Measurements from ENCODE around the gene RAB40C.

RAB40C gene

DNA sequence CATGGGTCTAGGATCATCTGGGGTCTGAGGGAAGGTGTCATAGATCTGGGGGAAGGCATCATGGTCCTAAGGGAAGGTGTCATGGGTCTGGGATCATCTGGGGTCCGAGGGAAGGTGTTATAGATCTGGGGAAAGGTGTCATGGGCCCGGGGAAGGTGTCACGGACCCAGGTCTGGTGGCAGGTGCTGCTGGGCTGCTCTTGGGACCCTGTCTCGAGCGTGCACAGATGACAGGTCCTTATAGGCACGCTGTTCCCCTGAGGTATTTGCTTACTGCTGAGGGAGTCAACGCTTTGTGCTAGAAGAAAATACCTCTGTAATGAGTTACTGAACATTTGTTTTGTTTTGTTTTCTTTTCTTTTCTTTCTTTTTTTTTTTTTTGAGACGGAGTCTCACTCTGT is 1.4 kb downstream of the RAB40C start:
- TF ChIP-seq, protein P1, sequence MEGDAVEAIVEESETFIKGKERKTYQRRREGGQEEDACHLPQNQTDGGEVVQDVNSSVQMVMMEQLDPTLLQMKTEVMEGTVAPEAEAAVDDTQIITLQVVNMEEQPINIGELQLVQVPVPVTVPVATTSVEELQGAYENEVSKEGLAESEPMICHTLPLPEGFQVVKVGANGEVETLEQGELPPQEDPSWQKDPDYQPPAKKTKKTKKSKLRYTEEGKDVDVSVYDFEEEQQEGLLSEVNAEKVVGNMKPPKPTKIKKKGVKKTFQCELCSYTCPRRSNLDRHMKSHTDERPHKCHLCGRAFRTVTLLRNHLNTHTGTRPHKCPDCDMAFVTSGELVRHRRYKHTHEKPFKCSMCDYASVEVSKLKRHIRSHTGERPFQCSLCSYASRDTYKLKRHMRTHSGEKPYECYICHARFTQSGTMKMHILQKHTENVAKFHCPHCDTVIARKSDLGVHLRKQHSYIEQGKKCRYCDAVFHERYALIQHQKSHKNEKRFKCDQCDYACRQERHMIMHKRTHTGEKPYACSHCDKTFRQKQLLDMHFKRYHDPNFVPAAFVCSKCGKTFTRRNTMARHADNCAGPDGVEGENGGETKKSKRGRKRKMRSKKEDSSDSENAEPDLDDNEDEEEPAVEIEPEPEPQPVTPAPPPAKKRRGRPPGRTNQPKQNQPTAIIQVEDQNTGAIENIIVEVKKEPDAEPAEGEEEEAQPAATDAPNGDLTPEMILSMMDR (IDR thresholded peaks at IDR 0.05; ENCODE audit: extremely low read depth, insufficient read depth, missing control alignments), result no peak
- no peak for DNase-seq (ENCODE audit: low spot score)
- in situ Hi-C loops (cut with MboI; ENCODE audit: low pct_unique_long_range_greater_than_20kb, low sequenced_read_pairs, unreplicated experiment), result no loop called here

DNA sequence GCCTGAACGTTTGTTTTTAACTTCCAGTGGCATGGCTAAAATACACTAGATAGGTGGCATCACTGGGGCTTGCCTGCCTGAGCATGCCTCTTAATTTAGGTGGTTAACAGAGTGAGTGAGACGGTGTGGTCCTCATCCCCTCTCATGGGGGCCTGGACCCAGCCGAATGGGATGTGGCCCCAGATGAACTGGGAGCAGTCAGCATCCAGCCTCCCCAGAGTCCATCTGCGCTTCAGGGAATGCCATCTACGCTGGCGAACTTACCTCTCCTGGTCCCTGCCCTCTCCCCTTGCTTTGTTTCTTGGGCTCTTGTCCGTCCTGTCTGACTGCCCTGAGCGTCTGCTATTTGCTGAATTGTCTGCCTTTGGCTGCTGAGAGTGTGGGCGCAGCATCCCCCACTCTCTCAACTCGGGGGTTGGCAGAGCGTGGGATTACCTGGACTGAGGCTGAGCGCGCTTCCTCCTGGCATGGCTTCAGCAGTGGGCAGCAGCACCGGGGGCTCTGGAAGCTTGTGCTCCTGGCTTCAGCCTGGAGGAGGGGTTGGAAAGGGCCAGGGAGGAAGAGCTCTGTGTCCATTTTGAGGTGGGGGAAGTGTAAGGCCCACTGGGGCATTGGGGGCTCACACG is 2.1 kb downstream of the RAB40C start:
- no peak for DNase-seq (ENCODE audit: low spot score)
- TF ChIP-seq, protein P1 (IDR thresholded peaks at IDR 0.05; ENCODE audit: extremely low read depth, insufficient read depth, missing control alignments), result no peak
- in situ Hi-C loops (cut with MboI; ENCODE audit: low pct_unique_long_range_greater_than_20kb, low sequenced_read_pairs, unreplicated experiment), result no loop called here

DNA sequence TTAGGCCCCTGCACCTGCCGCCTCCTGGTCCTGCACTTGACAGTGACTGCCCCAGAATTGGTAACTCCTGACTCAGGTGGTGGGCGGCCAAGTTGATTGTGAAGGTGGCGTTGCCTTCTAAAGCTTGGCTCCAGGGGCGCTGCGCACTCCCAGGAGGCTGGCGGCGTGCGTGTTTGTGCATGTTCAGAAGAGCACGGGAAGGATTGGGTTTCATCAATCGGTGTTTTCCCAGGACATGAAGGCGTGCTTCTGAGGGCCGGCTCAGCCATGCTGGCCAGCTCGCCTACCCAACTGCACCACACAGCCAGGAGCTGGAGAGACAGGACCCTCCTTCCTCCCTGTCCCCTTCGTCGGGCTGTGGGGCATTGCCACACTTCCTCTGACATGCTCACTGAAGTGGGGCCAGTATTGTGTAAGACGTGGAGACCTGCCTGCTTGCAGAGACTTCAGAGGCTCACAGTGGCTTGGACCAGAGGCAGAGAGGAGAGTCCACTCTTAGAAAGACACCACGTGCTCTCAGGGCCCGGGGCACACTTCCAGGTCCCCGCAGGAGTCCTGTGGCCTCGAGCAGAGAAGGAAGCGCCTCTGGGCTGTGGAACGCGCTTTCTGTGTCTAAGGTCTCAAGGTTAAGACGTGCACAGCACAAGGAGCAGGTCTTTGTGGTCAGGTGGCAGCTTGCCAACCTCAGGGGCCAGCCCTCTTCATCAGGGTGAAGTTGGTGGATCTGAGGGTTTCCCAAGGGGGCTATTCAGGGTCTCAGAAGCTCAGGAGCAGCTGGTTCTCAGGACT is 2.8 kb downstream of the RAB40C start:
- DNase-seq (ENCODE audit: low spot score), result no peak
- in situ Hi-C loops (cut with MboI; ENCODE audit: low pct_unique_long_range_greater_than_20kb, low sequenced_read_pairs, unreplicated experiment), result no loop called here

DNA sequence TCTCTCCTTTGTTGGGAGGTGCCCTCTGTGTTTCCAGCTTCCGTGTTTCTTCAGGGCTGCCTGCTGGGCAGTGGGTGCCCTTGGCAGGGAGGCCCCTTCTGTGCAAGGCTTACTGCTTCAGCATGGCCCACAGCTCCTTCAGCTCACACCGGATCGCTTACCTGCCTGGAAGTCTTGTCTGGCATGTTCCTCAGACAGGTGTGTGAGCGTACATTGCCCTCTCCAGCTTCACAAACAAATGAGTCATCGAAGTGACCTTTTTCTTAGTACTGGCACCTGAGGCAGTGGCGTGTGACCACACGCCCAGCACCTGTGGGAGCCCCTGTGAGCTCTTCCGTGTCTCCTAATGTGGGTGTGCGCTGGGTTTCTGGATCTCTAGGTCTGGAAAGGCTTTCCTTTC is 3.5 kb downstream of the RAB40C start:
- no peak for DNase-seq (ENCODE audit: low spot score)
- in situ Hi-C loops (cut with MboI; ENCODE audit: low pct_unique_long_range_greater_than_20kb, low sequenced_read_pairs, unreplicated experiment), result no loop called here

More for the DNA sequence above, 2.8 kb downstream of the RAB40C start:
- TF ChIP-seq, protein P1 (IDR thresholded peaks at IDR 0.05; ENCODE audit: extremely low read depth, insufficient read depth, missing control alignments), result no peak

DNA sequence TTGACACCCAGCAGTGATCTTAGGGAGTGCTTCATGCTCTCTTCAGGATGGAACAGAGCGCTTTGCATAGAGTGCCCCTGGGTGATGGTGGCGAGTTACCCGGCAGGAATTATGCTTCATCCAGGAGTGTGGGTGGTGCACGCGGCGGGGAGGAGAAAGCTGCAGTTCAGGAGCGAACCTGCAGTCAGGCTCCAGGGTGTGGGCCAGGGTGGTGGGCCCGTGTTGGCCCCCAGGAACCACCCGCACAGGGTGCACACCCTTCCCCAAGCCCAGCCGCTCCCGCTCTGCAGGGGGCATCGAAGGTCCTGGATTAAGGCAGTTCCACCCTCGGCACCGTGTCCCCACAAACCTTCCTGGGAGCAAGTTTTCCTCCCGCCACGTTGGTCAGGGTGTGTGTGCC is 3.9 kb downstream of the RAB40C start:
- TF ChIP-seq, protein P1 (IDR thresholded peaks at IDR 0.05; ENCODE audit: extremely low read depth, insufficient read depth, missing control alignments), result no peak
- DNase-seq (ENCODE audit: low spot score), result no peak
- in situ Hi-C loops (cut with MboI; ENCODE audit: low pct_unique_long_range_greater_than_20kb, low sequenced_read_pairs, unreplicated experiment), result no loop called here

More for the DNA sequence above, 3.5 kb downstream of the RAB40C start:
- TF ChIP-seq, protein P1 (IDR thresholded peaks at IDR 0.05; ENCODE audit: extremely low read depth, insufficient read depth, missing control alignments), result no peak

DNA sequence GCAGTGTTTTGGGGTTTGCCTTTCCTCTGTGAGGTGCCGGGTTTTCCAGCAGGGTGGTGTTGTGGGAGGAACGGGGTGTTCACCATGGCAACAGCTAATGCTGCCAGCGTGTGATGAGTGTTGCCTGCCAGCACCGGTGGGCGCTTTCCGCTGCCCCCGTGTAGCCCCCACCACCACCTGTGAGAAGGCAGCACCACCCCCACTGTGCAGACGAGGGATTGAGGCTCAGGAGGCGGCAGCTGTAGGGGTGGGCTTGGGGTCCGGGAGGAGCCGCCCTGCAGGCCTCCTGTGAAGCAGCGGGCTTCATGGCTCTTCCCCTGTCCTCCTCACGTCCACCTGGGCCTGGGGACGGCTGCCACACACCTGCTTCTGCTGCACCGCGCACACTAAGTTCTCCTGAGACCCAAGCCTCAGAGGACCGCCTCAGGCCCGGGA is 5.2 kb downstream of the RAB40C start:
- TF ChIP-seq, protein P1 (IDR thresholded peaks at IDR 0.05; ENCODE audit: extremely low read depth, insufficient read depth, missing control alignments), result no peak
- DNase-seq (ENCODE audit: low spot score), result no peak
- in situ Hi-C loops (cut with MboI; ENCODE audit: low pct_unique_long_range_greater_than_20kb, low sequenced_read_pairs, unreplicated experiment), result no loop called here

All from GM13977 (cell line).